CD1c-positive myeloid dendritic cell (primary cell): ENCODE measurements around the gene TSPY10.
"Not testable (repeated sequence)": the region's sequence is repeated elsewhere in the genome, so short reads cannot be mapped to it uniquely, and the experiment has no call there.

Source experiments
- DNase-seq: peaks from one replicate; pipeline ENCODE4 v3.0.0-alpha.2; 2016; ENCODE audit errors: extremely low spot score

The TSPY10 gene, protein sequence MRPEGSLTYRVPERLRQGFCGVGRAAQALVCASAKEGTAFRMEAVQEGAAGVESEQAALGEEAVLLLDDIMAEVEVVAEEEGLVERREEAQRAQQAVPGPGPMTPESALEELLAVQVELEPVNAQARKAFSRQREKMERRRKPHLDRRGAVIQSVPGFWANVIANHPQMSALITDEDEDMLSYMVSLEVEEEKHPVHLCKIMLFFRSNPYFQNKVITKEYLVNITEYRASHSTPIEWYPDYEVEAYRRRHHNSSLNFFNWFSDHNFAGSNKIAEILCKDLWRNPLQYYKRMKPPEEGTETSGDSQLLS

DNA sequence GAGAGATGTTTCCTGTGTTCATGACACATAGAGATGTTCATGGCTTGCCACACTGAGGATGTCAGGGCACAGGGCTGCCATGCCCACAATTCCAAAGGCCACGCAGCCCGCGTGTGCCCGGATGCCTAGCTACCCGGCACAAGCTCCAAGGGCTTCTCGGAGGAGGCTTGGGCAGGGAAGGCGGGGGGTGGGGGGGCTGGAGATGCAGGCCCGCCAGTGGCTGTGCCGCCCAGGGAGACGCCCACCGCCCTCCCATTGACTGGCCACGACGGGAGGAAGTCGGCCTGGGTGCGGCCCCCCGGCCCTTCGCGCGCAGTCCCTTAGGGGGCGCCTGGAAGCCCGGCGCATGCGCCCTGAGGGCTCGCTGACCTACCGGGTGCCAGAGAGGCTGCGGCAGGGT is at the start of gene TSPY10:
Gene TSPY10, plus strand, starts transcription at position 301 of the 400 bp plus-strand sequence. Its CDS starts 46 bp downstream, at position 347.
- DNase-seq: not testable (repeated sequence)

DNA sequence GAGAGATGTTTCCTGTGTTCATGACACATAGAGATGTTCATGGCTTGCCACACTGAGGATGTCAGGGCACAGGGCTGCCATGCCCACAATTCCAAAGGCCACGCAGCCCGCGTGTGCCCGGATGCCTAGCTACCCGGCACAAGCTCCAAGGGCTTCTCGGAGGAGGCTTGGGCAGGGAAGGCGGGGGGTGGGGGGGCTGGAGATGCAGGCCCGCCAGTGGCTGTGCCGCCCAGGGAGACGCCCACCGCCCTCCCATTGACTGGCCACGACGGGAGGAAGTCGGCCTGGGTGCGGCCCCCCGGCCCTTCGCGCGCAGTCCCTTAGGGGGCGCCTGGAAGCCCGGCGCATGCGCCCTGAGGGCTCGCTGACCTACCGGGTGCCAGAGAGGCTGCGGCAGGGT is 40.7 kb upstream of the TSPY10 start, which contains the start of gene TSPY9:
Gene TSPY9, plus strand, starts transcription at position 301 of the 400 bp plus-strand sequence. Its CDS starts 46 bp downstream, at position 347.
- not testable (repeated sequence) for DNase-seq

DNA sequence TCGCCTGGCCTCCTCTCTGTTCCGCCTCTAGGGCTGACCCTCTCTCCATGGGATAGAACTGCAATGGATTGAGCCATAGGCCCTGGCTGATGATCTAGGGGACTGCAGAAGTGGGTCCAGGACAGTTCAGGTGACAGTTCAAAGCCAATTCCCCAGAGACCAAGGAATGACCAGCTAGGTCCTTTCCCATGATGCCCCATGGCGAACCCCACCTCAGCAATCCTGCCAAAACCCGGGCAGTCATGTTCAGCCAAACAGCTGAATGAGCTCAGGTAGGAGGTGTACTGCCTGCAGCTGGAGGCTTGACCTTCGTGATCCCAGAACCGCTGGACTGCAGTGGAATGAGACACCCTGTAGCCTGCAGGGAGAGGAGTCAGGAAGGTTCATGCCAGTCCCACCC is 23.3 kb upstream of the TSPY10 start:
- not testable (repeated sequence) for DNase-seq

DNA sequence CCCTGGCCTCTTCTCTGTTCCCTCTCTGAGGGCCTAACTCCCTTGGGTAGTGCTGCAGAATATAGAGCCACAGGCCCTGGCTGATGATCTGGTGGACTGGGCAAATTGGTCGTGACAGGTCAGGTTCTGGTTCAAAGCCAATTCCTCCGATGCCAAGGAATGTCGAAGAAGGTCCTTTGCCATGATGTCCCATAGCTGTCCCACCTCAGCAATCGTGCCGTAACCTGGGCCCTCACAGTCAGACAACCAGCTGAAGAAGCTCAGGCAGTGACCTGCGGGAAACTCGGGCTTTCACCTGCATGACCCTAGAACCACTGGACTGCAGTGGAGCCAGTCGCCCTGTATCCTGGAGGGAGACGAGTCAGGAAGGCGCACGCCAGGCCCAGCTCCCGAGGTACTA is 11.4 kb upstream of the TSPY10 start:
- DNase-seq: not testable (repeated sequence)
